BJ (cell line): ENCODE results near the gene FRMD4A. TPM values are rescaled to one million over a fixed set of nuclear protein-coding genes. Genes with fewer than 3 reads are reported as not detected.
A peak's percentile ranks its signal among the peaks of the same experiment; 100 is the strongest.

Experiments
- CTCF ChIA-PET: fragments of 350-600 bp; formaldehyde crosslinking; extraction: SDS; loops from one replicate; lab custom pipeline; 2021; ENCODE audit warnings: antibody characterized with exemption, inconsistent platforms; lab: Yijun Ruan, JAX
- POLR2A ChIA-PET: fragments of 300-600 bp; sonication (Branson Sonifier 250); formaldehyde crosslinking; extraction: SDS; loops from one replicate; lab custom pipeline; 2021; ENCODE audit warnings: antibody characterized with exemption; lab: Charles Lee
- DNase-seq: peaks from one replicate; pipeline ENCODE4 v3.0.0-alpha.2; 2011; ENCODE audit warnings: low read depth
- H3K27me3 ChIP-seq: 2 replicates; pipeline ENCODE4 v1.6.0; 2011; ENCODE audit warnings: low read length; ENCODE audit not compliant: control insufficient read depth, insufficient read depth
- H3K36me3 ChIP-seq: 2 replicates; pipeline ENCODE4 v1.5.1; 2011; ENCODE audit warnings: low read length; ENCODE audit not compliant: control insufficient read depth, insufficient read depth
- H3K4me3 ChIP-seq: 2 replicates; pipeline ENCODE4 v1.5.1; 2011; ENCODE audit warnings: low read depth, mild to moderate bottlenecking, control low read depth, low read length
- CTCF ChIP-seq: IDR thresholded peaks from 2 replicates; pipeline ENCODE4 v1.5.1; 2011; ENCODE audit warnings: low read depth, mild to moderate bottlenecking, control low read depth, inconsistent platforms, low read length, moderate library complexity; ENCODE audit not compliant: insufficient read depth
- polyA plus RNA-seq: library from polyadenylated mRNA; depleted of rRNA; stranded (reverse); fragments of >200 nt; gene quantifications from 2 replicates; pipeline ENCODE4 v1.2.3, GENCODE V29; 2011

The FRMD4A gene
- polyA plus RNA-seq, 1 experiment, result 31.6 TPM

- no peak for DNase-seq
- Histone ChIP-seq H3K4me3 (no peak overlapping the region), H3K27me3 (no peaks in the 10 kb centered on the region), H3K36me3 (no peaks in the 10 kb centered on the region)
- CTCF ChIA-PET, result interaction anchor here (0.6 kb wide), 1 partner anchor 27 kb away, joined by 3 read pairs; no protein-coding TSS in a partner anchor
- no peak for TF ChIP-seq CTCF
- POLR2A ChIA-PET, result no interaction called here
Observed at GRCh38 chr10:13936826-13937225, 393.9 kb downstream of the FRMD4A start.

- Histone ChIP-seq H3K36me3 (no peaks in the 10 kb centered on the region), H3K27me3 (no peaks in the 10 kb centered on the region), H3K4me3 (no peak overlapping the region)
- POLR2A ChIA-PET, result no interaction called here
- no peak for DNase-seq
- CTCF ChIA-PET, result interaction anchor here (1.5 to 1.7 kb wide), 2 partner anchors 9 to 164 kb away, joined by 4 to 6 read pairs; no protein-coding TSS in a partner anchor
- TF ChIP-seq CTCF, result no peak
Observed at GRCh38 chr10:13930120-13930519, 400.6 kb downstream of the FRMD4A start.

GRCh38 chr10:13928451-13928850 lies 402.3 kb downstream of the FRMD4A start:
- POLR2A ChIA-PET, result no interaction called here
- no peak overlapping the region for H3K4me3 ChIP-seq
- CTCF ChIA-PET, result interaction anchor here (0.6 kb wide), 1 partner anchor 20 kb away, joined by 3 read pairs; no protein-coding TSS in a partner anchor
- DNase-seq, result no peak
- no peak for TF ChIP-seq CTCF
- H3K36me3 ChIP-seq, result no peaks in the 10 kb centered on the region
- no peaks in the 10 kb centered on the region for H3K27me3 ChIP-seq

GRCh38 chr10:13925971-13926780 lies 404.5 kb downstream of the FRMD4A start:
- ChIA-PET POLR2A (no interaction called here), CTCF (interaction anchor here (0.7 kb wide), 1 partner anchor 31 kb away, joined by 3 read pairs; no protein-coding TSS in a partner anchor)
- Histone ChIP-seq H3K4me3 (no peak overlapping the region), H3K27me3 (no peaks in the 10 kb centered on the region), H3K36me3 (no peaks in the 10 kb centered on the region)
- no peak for DNase-seq
- no peak for TF ChIP-seq CTCF

GRCh38 chr10:13924040-13924725 lies 406.5 kb downstream of the FRMD4A start:
- ChIA-PET POLR2A (interaction anchor here (0.7 kb wide), 1 partner anchor 467 kb away, joined by 6 read pairs; no protein-coding TSS in a partner anchor), CTCF (interaction anchor here (0.6 to 1.9 kb wide), 3 partner anchors 8 to 1129 kb away, joined by 3 to 7 read pairs (median 3); no protein-coding TSS in a partner anchor)
- Histone ChIP-seq H3K36me3 (no peaks in the 10 kb centered on the region), H3K27me3 (no peaks in the 10 kb centered on the region), H3K4me3 (no peak overlapping the region)
- DNase-seq, result peak; percentile 85
- no peak for TF ChIP-seq CTCF
